Vagina (tissue), 2 donors: ENCODE results near the gene NRXN2.

Experiments
- POLR2A ChIP-seq, 2 donors: fragments of 450-650 bp; IDR thresholded peaks; one replicate each; pipeline ENCODE4 v1.6.1; 2017; ENCODE audit warnings: antibody characterized with exemption in 2 of 2, mild to moderate bottlenecking in 2 of 2, moderate library complexity in 2 of 2
- POLR2AphosphoS5 ChIP-seq, 2 donors: sonication (generic); formaldehyde crosslinking; IDR thresholded peaks; one replicate each; pipeline ENCODE4 v1.9.0; 2017; ENCODE audit warnings: antibody characterized with exemption in 2 of 2, mild to moderate bottlenecking in 2 of 2, low read depth in 1 of 2; ENCODE audit not compliant: insufficient read depth in 1 of 2
- TF ChIP-seq, protein P1 (sequence below), 3 experiments: fragments of 450-650 bp in 2 of 3; fragments of 200-600 bp in 1 of 3; sonication (generic) in 1 of 3; IDR thresholded peaks; one replicate each; pipeline ENCODE4 v1.5.1; 2017 to 2019; ENCODE audit warnings: antibody characterized with exemption in 3 of 3, mild to moderate bottlenecking in 2 of 3, moderate library complexity in 2 of 3

- TF ChIP-seq, protein P1, sequence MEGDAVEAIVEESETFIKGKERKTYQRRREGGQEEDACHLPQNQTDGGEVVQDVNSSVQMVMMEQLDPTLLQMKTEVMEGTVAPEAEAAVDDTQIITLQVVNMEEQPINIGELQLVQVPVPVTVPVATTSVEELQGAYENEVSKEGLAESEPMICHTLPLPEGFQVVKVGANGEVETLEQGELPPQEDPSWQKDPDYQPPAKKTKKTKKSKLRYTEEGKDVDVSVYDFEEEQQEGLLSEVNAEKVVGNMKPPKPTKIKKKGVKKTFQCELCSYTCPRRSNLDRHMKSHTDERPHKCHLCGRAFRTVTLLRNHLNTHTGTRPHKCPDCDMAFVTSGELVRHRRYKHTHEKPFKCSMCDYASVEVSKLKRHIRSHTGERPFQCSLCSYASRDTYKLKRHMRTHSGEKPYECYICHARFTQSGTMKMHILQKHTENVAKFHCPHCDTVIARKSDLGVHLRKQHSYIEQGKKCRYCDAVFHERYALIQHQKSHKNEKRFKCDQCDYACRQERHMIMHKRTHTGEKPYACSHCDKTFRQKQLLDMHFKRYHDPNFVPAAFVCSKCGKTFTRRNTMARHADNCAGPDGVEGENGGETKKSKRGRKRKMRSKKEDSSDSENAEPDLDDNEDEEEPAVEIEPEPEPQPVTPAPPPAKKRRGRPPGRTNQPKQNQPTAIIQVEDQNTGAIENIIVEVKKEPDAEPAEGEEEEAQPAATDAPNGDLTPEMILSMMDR (IDR thresholded peaks at IDR 0.05): no peak
- TF ChIP-seq POLR2A (IDR thresholded peaks at IDR 0.05) (no peak), POLR2AphosphoS5 (IDR thresholded peaks at IDR 0.05; ENCODE audit: insufficient read depth in 1 of 2, low read depth in 1 of 2) (no peak)
Observed at GRCh38 chr11:64570341-64570740, 152.7 kb downstream of the NRXN2 start.
